Upper lobe of left lung (tissue), 6 donors: Measurements from ENCODE around the gene BICRA. TPM values are rescaled to one million over a fixed set of nuclear protein-coding genes. Genes with fewer than 3 reads are reported as not detected.
"Not testable (repeated sequence)": the region's sequence is repeated elsewhere in the genome, so short reads cannot be mapped to it uniquely, and the experiment has no call there.

Experiments
- ATAC-seq, 2 donors: fragments of 200-7000 bp; cut with Tn5 transposase; one replicate each; pipeline ENCODE4 v1.9.1; 2022; ENCODE audit warnings: mild to moderate bottlenecking in 2 of 2, moderate library complexity in 2 of 2; ENCODE audit not compliant: low FRiP score in 2 of 2
- DNase-seq, 2 donors: peaks; one replicate each; pipeline ENCODE4 v3.0.0-alpha.2; 2019 to 2020
- H3K27ac ChIP-seq, 4 donors: fragments of 200-600 bp; sonication (generic); one replicate each; pipeline ENCODE4 v1.5.1; 2016 to 2019
- H3K27me3 ChIP-seq, 4 donors: fragments of 200-600 bp; sonication (generic); one replicate each; pipeline ENCODE4 v1.5.1; 2017 to 2019
- H3K36me3 ChIP-seq, 4 donors: fragments of 200-600 bp; sonication (generic); one replicate each; pipeline ENCODE4 v1.5.1; 2016 to 2019
- H3K4me1 ChIP-seq, 4 donors: fragments of 200-600 bp; sonication (generic); one replicate each; pipeline ENCODE4 v1.5.1; 2018 to 2019
- H3K4me3 ChIP-seq, 4 donors: fragments of 200-600 bp; sonication (generic); one replicate each; pipeline ENCODE4 v1.5.1; 2017 to 2019; ENCODE audit warnings: mild to moderate bottlenecking in 2 of 4, moderate library complexity in 1 of 4
- H3K9me3 ChIP-seq, 4 donors: fragments of 200-600 bp; sonication (generic); one replicate each; pipeline ENCODE4 v1.5.1; 2018 to 2019
- EP300 ChIP-seq, 4 donors: sonication (generic); formaldehyde crosslinking; IDR thresholded peaks; one replicate each; pipeline ENCODE4 v1.5.1; 2017; ENCODE audit warnings: antibody characterized with exemption in 4 of 4, control low read depth in 2 of 4
- POLR2A ChIP-seq, 4 donors: fragments of 450-650 bp; IDR thresholded peaks; one replicate each; pipeline ENCODE4 v1.5.1; 2016 to 2017; ENCODE audit warnings: antibody characterized with exemption in 4 of 4, mild to moderate bottlenecking in 2 of 4
- POLR2AphosphoS5 ChIP-seq, 2 donors: sonication (generic); formaldehyde crosslinking; IDR thresholded peaks; one replicate each; pipeline ENCODE4 v1.5.1; 2017; ENCODE audit warnings: antibody characterized with exemption in 2 of 2
- WGBS, 2 donors: methylation state at CpG; one replicate each; pipeline ENCODE4 v1.1.5; 2017 to 2018; 5-methylcytosine and 5-hydroxymethylcytosine counted together
- total RNA-seq, 6 donors: library from RNA; depleted of rRNA in 4 of 6; stranded (reverse); fragments of >200 nt in 4 of 6; gene quantifications; one replicate each; pipeline versions ENCODE4 v1.1.0 to v1.2.1, GENCODE V29; 2016 to 2021
- TF ChIP-seq, protein P1 (sequence below), 6 experiments: fragments of 450-650 bp in 4 of 6; fragments of 200-600 bp in 2 of 6; sonication (generic) in 2 of 6; IDR thresholded peaks; one replicate each; pipeline ENCODE4 v1.5.1; 2016 to 2019; ENCODE audit warnings: antibody characterized with exemption in 6 of 6
- donor health status: DM: no; HTN: no; CAD: no; lungs with moderate emphysema.
- donor health status: DM: no; HTN: yes; CAD: no; lungs with severe emphysema.

BICRA gene
- total RNA-seq, 6 donors from 2014 or later, result 5.0 to 66.1 (median 15.2) TPM

DNA sequence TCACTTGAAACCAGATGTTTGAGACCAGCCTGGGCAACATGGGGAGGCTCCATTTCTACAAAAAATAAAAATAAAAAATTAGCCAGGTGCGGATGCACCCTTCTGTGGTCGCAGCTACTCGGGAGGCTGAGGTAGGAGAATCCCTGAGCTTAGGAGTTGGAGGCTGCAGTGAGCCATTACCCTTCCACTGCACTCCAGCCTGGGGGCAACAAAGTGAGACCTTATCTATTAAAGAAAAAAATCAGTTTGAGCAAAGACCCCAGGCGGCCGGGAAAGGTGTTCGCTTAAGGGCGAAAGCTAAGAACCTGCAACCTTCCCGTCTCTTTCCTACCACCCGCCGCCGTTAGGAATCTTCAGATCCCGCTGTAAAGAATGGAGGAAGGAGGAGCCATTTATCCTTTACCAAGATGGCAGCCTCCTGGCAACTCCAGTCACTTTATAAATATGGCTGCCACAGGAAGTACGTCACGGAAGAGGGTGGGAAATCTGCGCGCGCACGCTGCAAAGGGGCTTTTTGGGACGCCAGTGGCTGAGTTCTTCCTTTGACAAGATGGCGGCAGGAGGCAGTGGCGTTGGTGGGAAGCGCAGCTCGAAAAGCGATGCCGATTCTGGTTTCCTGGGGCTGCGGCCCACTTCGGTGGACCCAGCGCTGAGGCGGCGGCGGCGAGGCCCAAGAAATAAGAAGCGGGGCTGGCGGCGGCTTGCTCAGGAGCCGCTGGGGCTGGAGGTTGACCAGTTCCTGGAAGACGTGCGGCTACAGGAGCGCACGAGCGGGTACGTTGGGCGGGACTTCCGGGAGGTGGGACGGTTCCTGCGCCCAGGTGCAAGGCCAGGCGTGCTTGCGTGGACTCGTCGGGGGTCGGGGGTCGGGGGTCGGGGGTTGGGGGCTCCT lies 136.3 kb downstream of the BICRA start, which contains the start of gene NOP53:
TSS of gene NOP53 (plus strand) at position 537 of the 892 bp plus-strand sequence. CDS start at position 551, 14 bp downstream.
- Histone ChIP-seq H3K27me3 (no peaks in the 10 kb centered on the region), H3K9me3 (no peaks in the 10 kb centered on the region), H3K4me3 (peak within 1 kb of the TSS; percentile 29 to 79 (median 72)), H3K36me3 (peaks cover 7 to 52% (median 42%) of the 10 kb centered on the region in 4 donors), H3K27ac (peak within 1 kb of the TSS; percentile 83 to 97 (median 95)), H3K4me1 (peaks cover 39 to 55% (median 47%) of the 10 kb centered on the region in 4 donors)
- ATAC-seq, result peak; percentile 74 to 82
- TF ChIP-seq EP300 (IDR thresholded peaks at IDR 0.05) (peak in 1 of 4 donors; percentile 33), POLR2A (IDR thresholded peaks at IDR 0.05) (peak in 3 of 4 donors; percentile 67 to 86 (median 86)), POLR2AphosphoS5 (IDR thresholded peaks at IDR 0.05) (peak; percentile 87 to 98)
- TF ChIP-seq, protein P1, sequence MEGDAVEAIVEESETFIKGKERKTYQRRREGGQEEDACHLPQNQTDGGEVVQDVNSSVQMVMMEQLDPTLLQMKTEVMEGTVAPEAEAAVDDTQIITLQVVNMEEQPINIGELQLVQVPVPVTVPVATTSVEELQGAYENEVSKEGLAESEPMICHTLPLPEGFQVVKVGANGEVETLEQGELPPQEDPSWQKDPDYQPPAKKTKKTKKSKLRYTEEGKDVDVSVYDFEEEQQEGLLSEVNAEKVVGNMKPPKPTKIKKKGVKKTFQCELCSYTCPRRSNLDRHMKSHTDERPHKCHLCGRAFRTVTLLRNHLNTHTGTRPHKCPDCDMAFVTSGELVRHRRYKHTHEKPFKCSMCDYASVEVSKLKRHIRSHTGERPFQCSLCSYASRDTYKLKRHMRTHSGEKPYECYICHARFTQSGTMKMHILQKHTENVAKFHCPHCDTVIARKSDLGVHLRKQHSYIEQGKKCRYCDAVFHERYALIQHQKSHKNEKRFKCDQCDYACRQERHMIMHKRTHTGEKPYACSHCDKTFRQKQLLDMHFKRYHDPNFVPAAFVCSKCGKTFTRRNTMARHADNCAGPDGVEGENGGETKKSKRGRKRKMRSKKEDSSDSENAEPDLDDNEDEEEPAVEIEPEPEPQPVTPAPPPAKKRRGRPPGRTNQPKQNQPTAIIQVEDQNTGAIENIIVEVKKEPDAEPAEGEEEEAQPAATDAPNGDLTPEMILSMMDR (IDR thresholded peaks at IDR 0.05), result peak in 4 of 6 experiments; percentile 42 to 66 (median 50)
- peak; percentile 94 to 95 for DNase-seq
- WGBS, 2 donors, result 5 to 6% methylated on average over 41 to 51 of the region's 53 CpGs

DNA sequence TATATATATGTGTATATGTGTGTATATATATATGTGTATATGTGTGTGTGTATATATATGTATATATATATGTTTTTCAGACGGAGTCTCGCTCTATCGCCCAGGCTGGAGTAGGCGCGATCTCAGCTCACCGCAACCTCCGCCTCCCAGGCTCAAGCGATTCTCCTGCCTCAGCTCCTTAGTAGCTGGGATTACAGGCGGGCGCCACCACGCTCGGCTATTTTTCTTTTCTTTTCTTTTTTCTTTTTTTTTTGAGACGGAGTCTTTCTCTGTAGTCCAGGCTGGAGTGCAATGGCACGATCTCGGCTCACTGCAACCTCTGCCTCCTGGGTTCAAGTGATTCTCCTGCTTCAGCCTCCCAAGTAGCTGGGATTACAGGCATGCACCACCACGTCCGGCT lies 137.2 kb downstream of the BICRA start:
- WGBS, 2 donors, result 70 to 76% methylated on average over 17 of the region's 17 CpGs
- Histone ChIP-seq H3K27ac (peak overlapping the region in 2 of 4 donors; percentile 96 to 97), H3K36me3 (peaks cover 10 to 52% (median 42%) of the 10 kb centered on the region in 4 donors), H3K4me1 (peaks cover 39 to 55% (median 47%) of the 10 kb centered on the region in 4 donors), H3K4me3 (peak overlapping the region; percentile 29 to 79 (median 72))
- H3K27me3 ChIP-seq, DNase-seq, ATAC-seq, H3K9me3 ChIP-seq: not testable (repeated sequence)

DNA sequence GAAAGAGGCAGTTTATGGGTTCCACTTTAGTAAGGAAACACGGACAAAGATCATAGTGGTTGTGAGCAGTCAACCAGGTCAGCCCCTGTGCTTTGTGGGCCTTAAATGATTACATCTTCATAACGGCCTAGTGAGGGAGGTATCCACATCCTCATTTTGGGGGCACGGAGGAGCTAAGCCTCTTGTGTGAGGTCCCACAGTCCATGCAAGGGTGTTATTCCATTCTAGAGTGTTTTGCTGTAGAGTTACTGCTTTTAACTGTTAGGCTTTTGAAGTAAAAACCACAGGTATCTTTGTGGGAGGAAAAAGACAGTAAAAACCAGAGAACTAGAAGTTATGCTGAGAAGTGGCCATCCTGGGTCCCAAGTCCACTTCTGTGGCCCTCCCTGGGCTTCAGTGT lies 140.4 kb downstream of the BICRA start:
- TF ChIP-seq POLR2AphosphoS5 (IDR thresholded peaks at IDR 0.05) (no peak), POLR2A (IDR thresholded peaks at IDR 0.05) (no peak), EP300 (IDR thresholded peaks at IDR 0.05) (no peak)
- TF ChIP-seq, protein P1 (IDR thresholded peaks at IDR 0.05), result no peak
- Histone ChIP-seq H3K9me3 (no peaks in the 10 kb centered on the region), H3K4me1 (peaks cover 19 to 30% (median 26%) of the 10 kb centered on the region in 4 donors), H3K27ac (no peak overlapping the region), H3K4me3 (no peak overlapping the region), H3K27me3 (no peaks in the 10 kb centered on the region), H3K36me3 (peaks cover 32 to 77% (median 65%) of the 10 kb centered on the region in 4 donors)
- 70 to 86% methylated on average over 3 of the region's 3 CpGs for WGBS, 2 donors
- no peak for DNase-seq
- no peak for ATAC-seq

DNA sequence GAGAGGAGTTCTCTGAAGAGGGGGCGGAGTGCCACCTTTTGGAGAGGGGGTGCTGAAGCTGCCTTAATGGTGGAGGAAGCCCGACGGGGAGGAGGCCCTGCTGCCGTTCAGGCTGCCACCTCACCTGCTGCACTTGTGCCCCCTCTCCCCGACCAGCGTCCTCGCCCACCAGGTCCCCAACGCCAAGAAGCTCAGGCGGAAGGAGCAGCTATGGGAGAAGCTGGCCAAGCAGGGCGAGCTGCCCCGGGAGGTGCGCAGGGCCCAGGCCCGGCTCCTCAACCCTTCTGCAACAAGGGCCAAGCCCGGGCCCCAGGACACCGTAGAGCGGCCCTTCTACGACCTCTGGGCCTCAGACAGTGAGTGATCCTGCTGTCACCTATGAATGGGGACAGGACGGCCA lies 141.8 kb downstream of the BICRA start:
- 95 to 100% methylated on average over 1 to 18 of the region's 18 CpGs for WGBS, 2 donors
- no peaks in the 10 kb centered on the region for H3K9me3 ChIP-seq
- TF ChIP-seq, protein P1 (IDR thresholded peaks at IDR 0.05), result no peak
- TF ChIP-seq POLR2AphosphoS5 (IDR thresholded peaks at IDR 0.05) (no peak), EP300 (IDR thresholded peaks at IDR 0.05) (no peak), POLR2A (IDR thresholded peaks at IDR 0.05) (no peak)
- H3K36me3 ChIP-seq, result peaks cover 44 to 91% (median 80%) of the 10 kb centered on the region in 4 donors
- H3K4me1 ChIP-seq, result peaks cover 11 to 23% (median 19%) of the 10 kb centered on the region in 4 donors
- H3K27ac ChIP-seq, result no peak overlapping the region
- ATAC-seq (no peak), DNase-seq (peak in 1 of 2 donors; percentile 72)
- no peak overlapping the region for H3K4me3 ChIP-seq
- no peaks in the 10 kb centered on the region for H3K27me3 ChIP-seq

DNA sequence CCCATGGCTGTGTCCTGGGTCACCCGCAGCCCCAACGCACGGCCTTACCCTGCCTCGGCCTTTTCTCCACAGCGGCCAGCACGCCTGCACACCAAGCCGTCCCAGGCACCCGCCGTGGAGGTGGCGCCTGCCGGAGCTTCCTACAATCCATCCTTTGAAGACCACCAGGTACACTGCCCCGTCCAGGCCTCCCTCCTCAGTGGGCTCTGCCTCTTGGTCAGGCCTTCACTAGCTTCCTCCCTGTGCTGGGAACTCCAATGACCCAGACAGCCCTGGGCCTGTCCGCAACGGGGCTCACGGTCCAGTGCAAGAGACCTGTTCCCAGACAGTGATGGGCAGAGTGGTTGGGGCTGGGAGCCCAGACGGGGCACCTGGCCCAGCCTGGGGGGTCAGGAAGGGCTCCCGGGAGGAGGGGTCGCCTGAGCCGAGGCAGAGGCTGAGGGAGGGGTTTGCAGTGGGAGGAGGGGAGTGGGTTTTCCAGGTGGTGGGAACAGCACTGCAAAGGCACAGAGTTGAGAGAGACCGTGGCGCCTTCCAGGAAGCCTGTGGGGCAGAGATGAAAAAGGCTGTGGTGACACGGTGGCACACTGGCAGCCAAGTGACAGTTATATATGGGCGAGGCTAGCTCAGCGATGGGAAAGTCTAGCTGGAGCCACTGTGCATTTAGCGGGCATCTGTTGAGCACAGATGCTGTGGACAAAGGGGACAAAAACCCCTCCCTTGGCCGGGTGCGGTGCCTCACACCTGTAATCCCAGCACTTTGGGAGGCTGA lies 143.7 kb downstream of the BICRA start:
- TF ChIP-seq EP300 (IDR thresholded peaks at IDR 0.05) (no peak), POLR2A (IDR thresholded peaks at IDR 0.05) (no peak), POLR2AphosphoS5 (IDR thresholded peaks at IDR 0.05) (no peak)
- TF ChIP-seq, protein P1 (IDR thresholded peaks at IDR 0.05), result no peak
- no peak for ATAC-seq
- no peak overlapping the region for H3K27ac ChIP-seq
- H3K9me3 ChIP-seq, result no peaks in the 10 kb centered on the region
- H3K4me3 ChIP-seq, result no peak overlapping the region
- H3K27me3 ChIP-seq, result no peaks in the 10 kb centered on the region
- peak in 1 of 2 donors; percentile 74 for DNase-seq
- H3K36me3 ChIP-seq, result peaks cover 59 to 99% (median 95%) of the 10 kb centered on the region in 4 donors
- peaks cover 0 to 5% (median 3%) of the 10 kb centered on the region in 4 donors for H3K4me1 ChIP-seq
- 87 to 95% methylated on average over 25 to 27 of the region's 27 CpGs for WGBS, 2 donors
